CD4-positive, alpha-beta T cell (primary cell): Measurements from ENCODE around the gene SIGLEC11. TPM values are rescaled to one million over a fixed set of nuclear protein-coding genes. Genes with fewer than 3 reads are reported as not detected.

Source experiments
- ATAC-seq: fragments of 200-7000 bp; cut with Tn5 transposase; one replicate; pipeline ENCODE4 v1.10.0; 2022; ENCODE audit warnings: mild to moderate bottlenecking; ENCODE audit not compliant: poor library complexity
- CTCF ChIA-PET: fragments of 350-600 bp; sonication (Branson Sonifier 250); formaldehyde crosslinking; loops from one replicate; lab custom pipeline; 2021; ENCODE audit warnings: antibody characterized with exemption, inconsistent platforms; lab: Charles Lee
- POLR2A ChIA-PET: fragments of 350-600 bp; sonication (Branson Sonifier 250); formaldehyde crosslinking; loops from one replicate; lab custom pipeline; 2021; ENCODE audit warnings: antibody characterized with exemption, inconsistent platforms; lab: Charles Lee
- DNase-seq, 14 experiments: peaks; one replicate each; pipeline ENCODE4 v3.0.0-alpha.2; 2013 to 2020; ENCODE audit warnings: mixed read lengths in 2 of 14
- H3K27ac ChIP-seq, 2 donors: one replicate each; pipeline versions ENCODE4 v1.5.1 to v1.7.0; 2013; ENCODE audit warnings: low read length in 2 of 2, low read depth in 1 of 2, mild to moderate bottlenecking in 1 of 2
- H3K27me3 ChIP-seq, 2 experiments: 1 replicate in 1 of 2; 2 replicates in 1 of 2; pipeline versions ENCODE4 v1.6.1 to v1.7.0; 2013; ENCODE audit warnings: low read length in 2 of 2, control low read depth in 1 of 2, mild to moderate bottlenecking in 1 of 2, moderate library complexity in 1 of 2; ENCODE audit not compliant: insufficient read depth in 2 of 2, control insufficient read depth in 1 of 2
- H3K36me3 ChIP-seq: one replicate; pipeline ENCODE4 v1.6.1; 2013; ENCODE audit warnings: low read length, control low read depth; ENCODE audit not compliant: insufficient read depth
- H3K4me1 ChIP-seq: one replicate; pipeline ENCODE4 v1.6.1; 2013; ENCODE audit warnings: low read length, control low read depth; ENCODE audit not compliant: insufficient read depth
- H3K4me3 ChIP-seq: one replicate; pipeline ENCODE4 v1.5.1; 2013; ENCODE audit warnings: mild to moderate bottlenecking, low read length, moderate library complexity
- H3K9me3 ChIP-seq, 2 experiments: 1 replicate in 1 of 2; 2 replicates in 1 of 2; pipeline versions ENCODE4 v1.6.1 to v1.7.0; 2013; ENCODE audit warnings: low read length in 2 of 2, mild to moderate bottlenecking in 2 of 2, control low read depth in 1 of 2, moderate library complexity in 1 of 2; ENCODE audit not compliant: control insufficient read depth in 1 of 2, insufficient read depth in 1 of 2
- H3K27ac Mint-ChIP-seq: one replicate; pipeline ENCODE4 v1.8.0; 2020; ENCODE audit warnings: mixed read lengths
- H3K27me3 Mint-ChIP-seq: one replicate; pipeline ENCODE4 v1.8.0; 2021; ENCODE audit warnings: mixed read lengths
- H3K36me3 Mint-ChIP-seq: one replicate; pipeline ENCODE4 v1.8.0; 2021; ENCODE audit warnings: low read depth, mixed read lengths
- H3K4me1 Mint-ChIP-seq: one replicate; pipeline ENCODE4 v1.8.0; 2021; ENCODE audit warnings: low read depth, mixed read lengths
- H3K4me3 Mint-ChIP-seq: one replicate; pipeline ENCODE4 v1.8.0; 2020; ENCODE audit warnings: mild to moderate bottlenecking, mixed read lengths
- H3K9me3 Mint-ChIP-seq: one replicate; pipeline ENCODE4 v1.8.0; 2020; ENCODE audit warnings: mixed read lengths
- intact Hi-C, 2 experiments: fragments of 100-400 bp; cut with DNase I in 1 of 2; cut with micrococcal nuclease in 1 of 2; formaldehyde crosslinking; loops; one replicate each; pipeline versions ENCODE4 v1.15.1 to v1.9.0; 2023 to 2025; cut with DNase I, micrococcal nuclease
- total RNA-seq, 174 experiments: library from RNA in 2 of 174; stranded (reverse) in 2 of 174; gene quantifications; one replicate each; pipeline ENCODE4 v1.2.3 and lab custom pipeline; 2021 to 2026
- TF ChIP-seq, protein P1 (sequence below): fragments of 200-600 bp; IDR thresholded peaks from one replicate; pipeline ENCODE4 v1.8.0; 2022; ENCODE audit warnings: antibody characterized with exemption, mild to moderate bottlenecking

Gene SIGLEC11
- total RNA-seq, 2 experiments from 2014 or later = 0.08 TPM; not detected in 1

DNA sequence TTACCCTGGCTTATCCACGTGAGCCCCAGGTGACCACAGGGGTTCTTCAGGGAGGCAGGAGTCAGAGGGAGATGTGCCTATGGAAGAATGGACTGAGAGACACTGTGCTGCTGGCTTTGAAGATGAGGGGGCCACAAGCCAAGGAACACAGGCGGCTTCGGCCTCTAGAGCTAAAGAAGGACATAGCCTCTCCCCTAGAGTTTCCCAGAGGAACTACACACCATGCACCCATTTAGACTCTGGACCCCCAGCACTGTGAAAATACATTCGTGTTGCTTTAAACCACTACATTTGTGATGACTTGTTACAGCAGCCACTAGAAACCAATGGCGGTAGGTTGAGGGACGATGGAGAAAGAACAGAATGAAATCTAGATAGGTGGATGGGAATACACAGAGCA, 45.7 kb downstream of the SIGLEC11 start:
- TF ChIP-seq, protein P1, sequence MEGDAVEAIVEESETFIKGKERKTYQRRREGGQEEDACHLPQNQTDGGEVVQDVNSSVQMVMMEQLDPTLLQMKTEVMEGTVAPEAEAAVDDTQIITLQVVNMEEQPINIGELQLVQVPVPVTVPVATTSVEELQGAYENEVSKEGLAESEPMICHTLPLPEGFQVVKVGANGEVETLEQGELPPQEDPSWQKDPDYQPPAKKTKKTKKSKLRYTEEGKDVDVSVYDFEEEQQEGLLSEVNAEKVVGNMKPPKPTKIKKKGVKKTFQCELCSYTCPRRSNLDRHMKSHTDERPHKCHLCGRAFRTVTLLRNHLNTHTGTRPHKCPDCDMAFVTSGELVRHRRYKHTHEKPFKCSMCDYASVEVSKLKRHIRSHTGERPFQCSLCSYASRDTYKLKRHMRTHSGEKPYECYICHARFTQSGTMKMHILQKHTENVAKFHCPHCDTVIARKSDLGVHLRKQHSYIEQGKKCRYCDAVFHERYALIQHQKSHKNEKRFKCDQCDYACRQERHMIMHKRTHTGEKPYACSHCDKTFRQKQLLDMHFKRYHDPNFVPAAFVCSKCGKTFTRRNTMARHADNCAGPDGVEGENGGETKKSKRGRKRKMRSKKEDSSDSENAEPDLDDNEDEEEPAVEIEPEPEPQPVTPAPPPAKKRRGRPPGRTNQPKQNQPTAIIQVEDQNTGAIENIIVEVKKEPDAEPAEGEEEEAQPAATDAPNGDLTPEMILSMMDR = no peak
- peaks cover 22% of the 10 kb centered on the region for H3K4me1 ChIP-seq
- Mint-ChIP-seq H3K36me3 (peaks cover 67% of the 10 kb centered on the region), H3K27me3 (no peaks in the 10 kb centered on the region), H3K4me1 (peaks cover 35% of the 10 kb centered on the region), H3K9me3 (no peaks in the 10 kb centered on the region), H3K27ac (no peak overlapping the region), H3K4me3 (no peak overlapping the region)
- H3K27me3 ChIP-seq = no peaks in the 10 kb centered on the region
- H3K4me3 ChIP-seq = no peak overlapping the region
- intact Hi-C loops = no loop called here
- H3K27ac ChIP-seq = no peak overlapping the region
- H3K9me3 ChIP-seq = no peaks in the 10 kb centered on the region
- ChIA-PET POLR2A (no interaction called here), CTCF (no interaction called here)
- no peak for ATAC-seq
- peaks cover 54% of the 10 kb centered on the region for H3K36me3 ChIP-seq
- no peak for DNase-seq

GRCh38 chr19:49913720-49914119, 47.3 kb downstream of the SIGLEC11 start:
- Histone ChIP-seq H3K27me3 (no peaks in the 10 kb centered on the region), H3K4me1 (peaks cover 19% of the 10 kb centered on the region), H3K9me3 (no peaks in the 10 kb centered on the region), H3K36me3 (peaks cover 63% of the 10 kb centered on the region), H3K4me3 (no peak overlapping the region), H3K27ac (no peak overlapping the region)
- POLR2A ChIA-PET = interaction anchor here (0.6 to 0.7 kb wide), 2 partner anchors 11 to 17 kb away, joined by 3 read pairs; partner anchors contain the start of gene IL4I1
- H3K9me3 Mint-ChIP-seq = no peaks in the 10 kb centered on the region
- TF ChIP-seq, protein P1 = no peak
- DNase-seq = no peak
- H3K4me1 Mint-ChIP-seq = peaks cover 35% of the 10 kb centered on the region
- no peak overlapping the region for H3K4me3 Mint-ChIP-seq
- no peaks in the 10 kb centered on the region for H3K27me3 Mint-ChIP-seq
- ATAC-seq = no peak
- peaks cover 67% of the 10 kb centered on the region for H3K36me3 Mint-ChIP-seq
- H3K27ac Mint-ChIP-seq = no peak overlapping the region
- CTCF ChIA-PET = no interaction called here
- intact Hi-C loops = no loop called here

GRCh38 chr19:49912965-49913685, 47.8 kb downstream of the SIGLEC11 start:
- intact Hi-C loops = no loop called here
- H3K9me3 Mint-ChIP-seq = no peaks in the 10 kb centered on the region
- POLR2A ChIA-PET = interaction anchor here (0.7 kb wide), 1 partner anchor 16 kb away, joined by 3 read pairs; the partner anchor contains the start of gene IL4I1
- peaks cover 66% of the 10 kb centered on the region for H3K36me3 Mint-ChIP-seq
- no peak overlapping the region for H3K27ac Mint-ChIP-seq
- H3K27me3 Mint-ChIP-seq = no peaks in the 10 kb centered on the region
- Histone ChIP-seq H3K9me3 (no peaks in the 10 kb centered on the region), H3K27ac (no peak overlapping the region), H3K36me3 (peaks cover 64% of the 10 kb centered on the region), H3K4me3 (no peak overlapping the region), H3K27me3 (no peaks in the 10 kb centered on the region), H3K4me1 (peaks cover 19% of the 10 kb centered on the region)
- CTCF ChIA-PET = no interaction called here
- DNase-seq (no peak), ATAC-seq (no peak)
- TF ChIP-seq, protein P1 = no peak
- H3K4me1 Mint-ChIP-seq = peaks cover 35% of the 10 kb centered on the region
- no peak overlapping the region for H3K4me3 Mint-ChIP-seq
